H9 (cell line): ENCODE measurements around the gene ACSL6. TPM values are rescaled to one million over a fixed set of nuclear protein-coding genes. Genes with fewer than 3 reads are reported as not detected.

Source experiments
- DNase-seq: peaks from one replicate; pipeline ENCODE4 v3.0.0-alpha.2; 2017
- H2AFZ ChIP-seq: one replicate; pipeline ENCODE4 v1.6.1; 2013; ENCODE audit warnings: mild to moderate bottlenecking, low read length, control low read depth, moderate library complexity
- H2AK5ac ChIP-seq: 2 replicates; pipeline ENCODE4 v1.6.1; 2013; ENCODE audit warnings: low read length, control low read depth, mixed read lengths; ENCODE audit not compliant: insufficient read length
- H2BK120ac ChIP-seq: one replicate; pipeline ENCODE4 v1.6.1; 2013; ENCODE audit warnings: low read depth, mild to moderate bottlenecking, low read length, control low read depth, inconsistent platforms; ENCODE audit not compliant: poor library complexity, severe bottlenecking
- H2BK12ac ChIP-seq: 2 replicates; pipeline ENCODE4 v1.6.1; 2013; ENCODE audit warnings: low read length, control low read depth, mixed read lengths, low read depth; ENCODE audit not compliant: insufficient read length
- H2BK15ac ChIP-seq: 2 replicates; pipeline ENCODE4 v1.6.1; 2013; ENCODE audit warnings: low read depth, low read length, control low read depth
- H2BK20ac ChIP-seq: one replicate; pipeline ENCODE4 v1.6.1; 2013; ENCODE audit warnings: low read depth, mild to moderate bottlenecking, low read length, control low read depth, inconsistent platforms; ENCODE audit not compliant: poor library complexity, severe bottlenecking
- H2BK5ac ChIP-seq: 2 replicates; pipeline ENCODE4 v1.6.1; 2013; ENCODE audit warnings: low read length, control low read depth, mixed read lengths; ENCODE audit not compliant: insufficient read length
- H3K14ac ChIP-seq: 2 replicates; pipeline ENCODE4 v1.6.1; 2013; ENCODE audit warnings: low read length, control low read depth; ENCODE audit not compliant: insufficient read depth
- H3K18ac ChIP-seq: 2 replicates; pipeline ENCODE4 v1.6.1; 2013; ENCODE audit warnings: low read depth, mild to moderate bottlenecking, mixed read lengths, low read length, control low read depth; ENCODE audit not compliant: insufficient read length
- H3K23ac ChIP-seq: 2 replicates; pipeline ENCODE4 v1.6.1; 2013; ENCODE audit warnings: low read length, control low read depth, mixed read lengths, low read depth; ENCODE audit not compliant: insufficient read length
- H3K23me2 ChIP-seq: 2 replicates; pipeline ENCODE4 v1.6.1; 2013; ENCODE audit warnings: low read depth, mild to moderate bottlenecking, mixed read lengths, low read length, control low read depth; ENCODE audit not compliant: insufficient read length, poor library complexity, severe bottlenecking
- H3K27ac ChIP-seq: 2 replicates; pipeline ENCODE4 v1.5.1; 2013; ENCODE audit warnings: low read length, control low read depth, mixed read lengths, low read depth; ENCODE audit not compliant: insufficient read length
- H3K27me3 ChIP-seq: 2 replicates; pipeline ENCODE4 v1.6.1; 2013; ENCODE audit warnings: low read length, control low read depth, inconsistent platforms; ENCODE audit not compliant: insufficient read depth
- H3K4ac ChIP-seq: 2 replicates; pipeline ENCODE4 v1.6.1; 2013; ENCODE audit warnings: low read depth, mild to moderate bottlenecking, control low read depth, inconsistent platforms, low read length, moderate library complexity
- H3K4me1 ChIP-seq: 2 replicates; pipeline ENCODE4 v1.6.1; 2013; ENCODE audit warnings: low read length, control low read depth, inconsistent platforms; ENCODE audit not compliant: insufficient read depth
- H3K4me2 ChIP-seq: 2 replicates; pipeline ENCODE4 v1.6.1; 2013; ENCODE audit warnings: low read length, control low read depth, mixed read lengths; ENCODE audit not compliant: insufficient read length, insufficient read depth
- H3K56ac ChIP-seq: 2 replicates; pipeline ENCODE4 v1.6.1; 2013; ENCODE audit warnings: low read depth, mild to moderate bottlenecking, mixed read lengths, low read length, control low read depth; ENCODE audit not compliant: insufficient read length
- H3K79me1 ChIP-seq: 2 replicates; pipeline ENCODE4 v1.6.1; 2013; ENCODE audit warnings: low read depth, mild to moderate bottlenecking, moderate library complexity, low read length, control low read depth, inconsistent platforms; ENCODE audit not compliant: insufficient read depth, poor library complexity, severe bottlenecking
- H3K79me2 ChIP-seq: 2 replicates; pipeline ENCODE4 v1.6.1; 2013; ENCODE audit warnings: low read length, control low read depth, inconsistent platforms; ENCODE audit not compliant: insufficient read depth
- H3K9ac ChIP-seq: 2 replicates; pipeline ENCODE4 v1.6.1; 2013; ENCODE audit warnings: low read length, control low read depth, mixed read lengths; ENCODE audit not compliant: insufficient read length; ENCODE audit errors: extremely low read depth
- H3K9me3 ChIP-seq: one replicate; pipeline ENCODE4 v1.6.1; 2013; ENCODE audit warnings: low read depth, low read length, inconsistent platforms; ENCODE audit not compliant: control insufficient read depth
- H3T11ph ChIP-seq: one replicate; pipeline ENCODE4 v1.6.1; 2013; ENCODE audit warnings: mild to moderate bottlenecking, low read length, control low read depth, inconsistent platforms
- H4K20me1 ChIP-seq: one replicate; pipeline ENCODE4 v1.6.1; 2013; ENCODE audit not compliant: control insufficient read depth, insufficient read length, insufficient read depth
- H4K5ac ChIP-seq: 2 replicates; pipeline ENCODE4 v1.6.1; 2013; ENCODE audit warnings: low read depth, mild to moderate bottlenecking, mixed read lengths, low read length, control low read depth; ENCODE audit not compliant: insufficient read length
- H4K8ac ChIP-seq: replicated peaks from 2 replicates; pipeline ENCODE4 v1.6.1; 2013; ENCODE audit warnings: low read length, control low read depth, mixed read lengths, low read depth; ENCODE audit not compliant: insufficient read length
- H4K91ac ChIP-seq: 2 replicates; pipeline ENCODE4 v1.6.1; 2013; ENCODE audit warnings: low read depth, mild to moderate bottlenecking, moderate library complexity, mixed read lengths, low read length, control low read depth; ENCODE audit not compliant: insufficient read length
- H3K27ac Mint-ChIP-seq, 3 experiments: 2 replicates in 2 of 3; 3 replicates in 1 of 3; pipeline ENCODE4 v1.8.0; 2020 to 2021; ENCODE audit warnings: mixed read lengths in 3 of 3, mild to moderate bottlenecking in 1 of 3, moderate library complexity in 1 of 3
- H3K27me3 Mint-ChIP-seq: 2 replicates; pipeline ENCODE4 v1.8.0; 2021; ENCODE audit warnings: low read depth, mild to moderate bottlenecking, moderate library complexity, mixed read lengths
- H3K36me3 Mint-ChIP-seq, 3 experiments: 2 replicates in 2 of 3; 3 replicates in 1 of 3; pipeline ENCODE4 v1.8.0; 2020 to 2021; ENCODE audit warnings: low read depth in 3 of 3, mixed read lengths in 3 of 3; ENCODE audit not compliant: insufficient read depth in 1 of 3
- H3K4me1 Mint-ChIP-seq, 2 experiments: 2 replicates each; pipeline ENCODE4 v1.8.0; 2020; ENCODE audit warnings: mixed read lengths in 2 of 2
- H3K4me3 Mint-ChIP-seq, 2 experiments: 2 replicates in 1 of 2; 3 replicates in 1 of 2; pipeline ENCODE4 v1.8.0; 2020 to 2021; ENCODE audit warnings: mild to moderate bottlenecking in 2 of 2, mixed read lengths in 2 of 2, moderate library complexity in 1 of 2
- H3K9me3 Mint-ChIP-seq, 2 experiments: 2 replicates in 1 of 2; 3 replicates in 1 of 2; pipeline ENCODE4 v1.8.0; 2020; ENCODE audit warnings: mild to moderate bottlenecking in 2 of 2, mixed read lengths in 2 of 2, moderate library complexity in 1 of 2
- WGBS: extraction: QIAGEN DNeasy Blood & Tissue Kit; methylation state at CpG from one replicate; pipeline ENCODE4 v1.1.7; 2013; ENCODE audit warnings: missing lambda C conversion rate, low lambda C conversion rate, mixed read lengths; ENCODE audit not compliant: insufficient read length; ENCODE audit errors: extremely low coverage; 5-methylcytosine and 5-hydroxymethylcytosine counted together
- total RNA-seq: library from RNA; stranded (reverse); gene quantifications from 2 replicates; pipeline ENCODE4 v1.2.1, GENCODE V29; 2021
- TF ChIP-seq, protein P1 (sequence below): fragments of 200-600 bp; sonication (generic); conservative IDR thresholded peaks from 3 replicates; pipeline ENCODE4 v1.8.0; 2021; ENCODE audit warnings: antibody characterized with exemption, mild to moderate bottlenecking

Gene ACSL6
- total RNA-seq, 1 experiment from 2014 or later = 1.6 TPM

GRCh38 chr5:132021654-132022053 is 10.2 kb upstream of the ACSL6 start:
- H3K27ac Mint-ChIP-seq = no peak overlapping the region
- Histone ChIP-seq H3K56ac (no peak overlapping the region), H3K14ac (no peak overlapping the region), H2BK5ac (no peak overlapping the region), H3K27ac (no peak overlapping the region), H2BK20ac (no peak overlapping the region), H3K18ac (no peak overlapping the region), H3K4ac (no peak overlapping the region), H3T11ph (no peak overlapping the region), H4K8ac (no peak overlapping the region), H3K9ac (no peak overlapping the region), H2BK120ac (no peak overlapping the region), H3K27me3 (no peaks in the 10 kb centered on the region), H2BK15ac (no peak overlapping the region), H3K4me2 (no peak overlapping the region), H4K5ac (no peak overlapping the region), H2BK12ac (no peak overlapping the region), H2AFZ (no peak overlapping the region), H4K20me1 (no peaks in the 10 kb centered on the region), H4K91ac (no peak overlapping the region), H2AK5ac (no peak overlapping the region), H3K23ac (no peak overlapping the region), H3K4me1 (no peaks in the 10 kb centered on the region), H3K79me1 (no peaks in the 10 kb centered on the region), H3K79me2 (no peaks in the 10 kb centered on the region), H3K9me3 (no peaks in the 10 kb centered on the region), H3K23me2 (no peaks in the 10 kb centered on the region)
- H3K27me3 Mint-ChIP-seq = peaks cover 4% of the 10 kb centered on the region; the same call in 1 of the 2 replicates
- no CpG with 5 or more reads among the region's 2 CpGs for WGBS
- H3K9me3 Mint-ChIP-seq = no peaks in the 10 kb centered on the region
- H3K4me1 Mint-ChIP-seq = peaks cover 0 to 6% of the 10 kb centered on the region in 2 experiments; a peak in 2 of 4 replicates
- H3K4me3 Mint-ChIP-seq = no peak overlapping the region
- no peak for DNase-seq
- TF ChIP-seq, protein P1, sequence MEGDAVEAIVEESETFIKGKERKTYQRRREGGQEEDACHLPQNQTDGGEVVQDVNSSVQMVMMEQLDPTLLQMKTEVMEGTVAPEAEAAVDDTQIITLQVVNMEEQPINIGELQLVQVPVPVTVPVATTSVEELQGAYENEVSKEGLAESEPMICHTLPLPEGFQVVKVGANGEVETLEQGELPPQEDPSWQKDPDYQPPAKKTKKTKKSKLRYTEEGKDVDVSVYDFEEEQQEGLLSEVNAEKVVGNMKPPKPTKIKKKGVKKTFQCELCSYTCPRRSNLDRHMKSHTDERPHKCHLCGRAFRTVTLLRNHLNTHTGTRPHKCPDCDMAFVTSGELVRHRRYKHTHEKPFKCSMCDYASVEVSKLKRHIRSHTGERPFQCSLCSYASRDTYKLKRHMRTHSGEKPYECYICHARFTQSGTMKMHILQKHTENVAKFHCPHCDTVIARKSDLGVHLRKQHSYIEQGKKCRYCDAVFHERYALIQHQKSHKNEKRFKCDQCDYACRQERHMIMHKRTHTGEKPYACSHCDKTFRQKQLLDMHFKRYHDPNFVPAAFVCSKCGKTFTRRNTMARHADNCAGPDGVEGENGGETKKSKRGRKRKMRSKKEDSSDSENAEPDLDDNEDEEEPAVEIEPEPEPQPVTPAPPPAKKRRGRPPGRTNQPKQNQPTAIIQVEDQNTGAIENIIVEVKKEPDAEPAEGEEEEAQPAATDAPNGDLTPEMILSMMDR = no peak
- H3K36me3 Mint-ChIP-seq = no peaks in the 10 kb centered on the region
